ENCODE results near the gene LRIT2. TPM values are rescaled to one million over a fixed set of nuclear protein-coding genes. Genes with fewer than 3 reads are reported as not detected.

LRIT2 gene
- total RNA-seq, 1 experiment from 2014 or later = not detected

- DNase-seq = no peak
Observed at GRCh38 chr10:84191106-84191505, 34.2 kb downstream of the LRIT2 start.

GRCh38 chr10:84190621-84191020 lies 34.7 kb downstream of the LRIT2 start:
- TF ChIP-seq EZH2 (IDR thresholded peaks at IDR 0.05; ENCODE audit: low read depth) = no peak
- no peak for DNase-seq
- no peak overlapping the region for H3K4me2 ChIP-seq
- H3K36me3 ChIP-seq (ENCODE audit: low read depth) = no peaks in the 10 kb centered on the region
- H3K79me2 ChIP-seq (ENCODE audit: low read depth) = no peaks in the 10 kb centered on the region
- H3K27me3 ChIP-seq (ENCODE audit: insufficient read depth, low read depth) = peaks cover 92% of the 10 kb centered on the region
- POLR2A ChIA-PET (ENCODE audit: unreplicated experiment) = no interaction called here
- H3K9me2 ChIP-seq (ENCODE audit: insufficient read depth) = no peaks in the 10 kb centered on the region
- H4K20me1 ChIP-seq (ENCODE audit: insufficient read depth) = 0 out of 2 replicates have a peak, but pooled peaks cover 3% of the 10 kb centered on the region
- intact Hi-C loops (cut with micrococcal nuclease; ENCODE audit: unreplicated experiment) = no loop called here
- no peak overlapping the region for H3K4me3 ChIP-seq
- H3K4me1 ChIP-seq (replicated peaks; ENCODE audit: insufficient read depth) = no peaks in the 10 kb centered on the region
- H3K27ac ChIP-seq = no peak overlapping the region
- CTCF ChIA-PET = no interaction called here
- no TSS peak for BruUV-seq (replicated peaks)
- no peaks in the 10 kb centered on the region for H3F3A ChIP-seq (ENCODE audit: insufficient read depth, low read depth)
- H2AFZ ChIP-seq = no peak overlapping the region
- H3K9me3 ChIP-seq (ENCODE audit: insufficient read depth, low read depth) = no peaks in the 10 kb centered on the region

More at GRCh38 chr10:84191106-84191505, 34.2 kb downstream of the LRIT2 start:
- Histone ChIP-seq H3K9me2 (ENCODE audit: insufficient read depth) (no peaks in the 10 kb centered on the region), H3F3A (ENCODE audit: insufficient read depth, low read depth) (no peaks in the 10 kb centered on the region), H3K9me3 (ENCODE audit: insufficient read depth, low read depth) (no peaks in the 10 kb centered on the region), H4K20me1 (ENCODE audit: insufficient read depth) (0 out of 2 replicates have a peak, but pooled peaks cover 3% of the 10 kb centered on the region), H2AFZ (no peak overlapping the region), H3K4me1 (replicated peaks; ENCODE audit: insufficient read depth) (no peaks in the 10 kb centered on the region), H3K79me2 (ENCODE audit: low read depth) (no peaks in the 10 kb centered on the region), H3K36me3 (ENCODE audit: low read depth) (no peaks in the 10 kb centered on the region), H3K4me3 (no peak overlapping the region), H3K4me2 (no peak overlapping the region), H3K27me3 (ENCODE audit: insufficient read depth, low read depth) (peaks cover 92% of the 10 kb centered on the region), H3K27ac (no peak overlapping the region)
- no TSS peak for BruUV-seq (replicated peaks)
- CTCF ChIA-PET = no interaction called here
- POLR2A ChIA-PET (ENCODE audit: unreplicated experiment) = interaction anchor here (0.7 kb wide), 1 partner anchor 1365 kb away, joined by 6 read pairs; no protein-coding TSS in a partner anchor
- no peak for TF ChIP-seq EZH2 (IDR thresholded peaks at IDR 0.05; ENCODE audit: low read depth)
- no peak for TF ChIP-seq CTCF (conservative IDR thresholded peaks at IDR 0.05)
- intact Hi-C loops (cut with micrococcal nuclease; ENCODE audit: unreplicated experiment) = no loop called here

- POLR2A ChIA-PET (ENCODE audit: unreplicated experiment) = no interaction called here
- Histone ChIP-seq H3K9me3 (ENCODE audit: insufficient read depth, low read depth) (no peaks in the 10 kb centered on the region), H3K4me3 (no peak overlapping the region), H3F3A (ENCODE audit: insufficient read depth, low read depth) (no peaks in the 10 kb centered on the region), H2AFZ (no peak overlapping the region), H3K9me2 (ENCODE audit: insufficient read depth) (no peaks in the 10 kb centered on the region), H3K27me3 (ENCODE audit: insufficient read depth, low read depth) (peaks cover 95% of the 10 kb centered on the region), H3K36me3 (ENCODE audit: low read depth) (no peaks in the 10 kb centered on the region), H4K20me1 (ENCODE audit: insufficient read depth) (0 out of 2 replicates have a peak, but pooled peaks cover 3% of the 10 kb centered on the region), H3K4me2 (no peak overlapping the region), H3K4me1 (replicated peaks; ENCODE audit: insufficient read depth) (no peaks in the 10 kb centered on the region), H3K27ac (no peak overlapping the region), H3K79me2 (ENCODE audit: low read depth) (no peaks in the 10 kb centered on the region)
- intact Hi-C loops (cut with micrococcal nuclease; ENCODE audit: unreplicated experiment) = no loop called here
- DNase-seq = no peak
- TF ChIP-seq CTCF (conservative IDR thresholded peaks at IDR 0.05) (no peak), EZH2 (IDR thresholded peaks at IDR 0.05; ENCODE audit: low read depth) (no peak)
- BruUV-seq (replicated peaks) = no TSS peak
- CTCF ChIA-PET = no interaction called here
Observed at GRCh38 chr10:84188815-84189214, 36.5 kb downstream of the LRIT2 start.

- intact Hi-C loops (cut with micrococcal nuclease; ENCODE audit: unreplicated experiment) = no loop called here
- no peak overlapping the region for H2AFZ ChIP-seq
- BruUV-seq (replicated peaks) = no TSS peak
Observed at GRCh38 chr10:84185526-84186175, 39.7 kb downstream of the LRIT2 start.

More at GRCh38 chr10:84185526-84186175, 39.7 kb downstream of the LRIT2 start:
- no peaks in the 10 kb centered on the region for H3K4me1 ChIP-seq (replicated peaks; ENCODE audit: insufficient read depth)
- H3K4me3 ChIP-seq = no peak overlapping the region
- H3K79me2 ChIP-seq (ENCODE audit: low read depth) = no peaks in the 10 kb centered on the region
- POLR2A ChIA-PET (ENCODE audit: unreplicated experiment) = no interaction called here
- no peaks in the 10 kb centered on the region for H3K9me3 ChIP-seq (ENCODE audit: insufficient read depth, low read depth)
- no peak overlapping the region for H3K4me2 ChIP-seq
- H3F3A ChIP-seq (ENCODE audit: insufficient read depth, low read depth) = no peaks in the 10 kb centered on the region
- H3K9me2 ChIP-seq (ENCODE audit: insufficient read depth) = no peaks in the 10 kb centered on the region
- H3K36me3 ChIP-seq (ENCODE audit: low read depth) = no peaks in the 10 kb centered on the region
- H4K20me1 ChIP-seq (ENCODE audit: insufficient read depth) = no peaks in the 10 kb centered on the region
- CTCF ChIA-PET = no interaction called here
- TF ChIP-seq EZH2 (IDR thresholded peaks at IDR 0.05; ENCODE audit: low read depth) (no peak), CTCF (conservative IDR thresholded peaks at IDR 0.05) (no peak)
- H3K27ac ChIP-seq = no peak overlapping the region
- DNase-seq = no peak
- peaks cover 83% of the 10 kb centered on the region for H3K27me3 ChIP-seq (ENCODE audit: insufficient read depth, low read depth)

All from PC-9 (cell line).